Testis (tissue), 2 donors: ENCODE data around the gene LIPK.
"Not testable (repeated sequence)": the region's sequence is repeated elsewhere in the genome, so short reads cannot be mapped to it uniquely, and the experiment has no call there.

Source experiments
- POLR2A ChIP-seq: fragments of 450-650 bp; IDR thresholded peaks from one replicate; pipeline ENCODE4 v1.6.1; 2017; ENCODE audit warnings: antibody characterized with exemption, mild to moderate bottlenecking, moderate library complexity
- TF ChIP-seq, protein P1 (sequence below), 3 experiments: fragments of 450-650 bp in 2 of 3; fragments of 200-600 bp in 1 of 3; sonication (generic) in 1 of 3; IDR thresholded peaks; one replicate each; pipeline ENCODE4 v1.5.1; 2016 to 2019; ENCODE audit warnings: antibody characterized with exemption in 3 of 3, mild to moderate bottlenecking in 2 of 3, moderate library complexity in 1 of 3

DNA sequence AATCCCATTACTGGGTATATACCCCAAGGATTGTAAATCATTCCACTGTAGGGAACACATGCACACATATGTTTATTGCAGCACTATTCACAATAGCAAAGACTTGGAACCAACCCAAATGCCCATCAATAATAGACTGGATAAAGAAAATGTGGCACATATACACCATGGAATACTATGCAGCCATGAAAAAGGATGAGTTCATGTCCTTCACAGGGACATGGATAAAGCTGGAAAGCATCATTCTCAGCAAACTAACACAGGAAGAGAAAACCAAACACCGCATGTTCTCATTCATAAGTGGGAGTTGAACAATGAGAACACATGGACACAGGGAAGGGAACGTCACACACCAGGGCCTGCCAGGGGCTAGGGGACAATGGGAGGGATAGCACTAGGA is 42.9 kb upstream of the LIPK start:
- not testable (repeated sequence) for TF ChIP-seq POLR2A
- TF ChIP-seq, protein P1, sequence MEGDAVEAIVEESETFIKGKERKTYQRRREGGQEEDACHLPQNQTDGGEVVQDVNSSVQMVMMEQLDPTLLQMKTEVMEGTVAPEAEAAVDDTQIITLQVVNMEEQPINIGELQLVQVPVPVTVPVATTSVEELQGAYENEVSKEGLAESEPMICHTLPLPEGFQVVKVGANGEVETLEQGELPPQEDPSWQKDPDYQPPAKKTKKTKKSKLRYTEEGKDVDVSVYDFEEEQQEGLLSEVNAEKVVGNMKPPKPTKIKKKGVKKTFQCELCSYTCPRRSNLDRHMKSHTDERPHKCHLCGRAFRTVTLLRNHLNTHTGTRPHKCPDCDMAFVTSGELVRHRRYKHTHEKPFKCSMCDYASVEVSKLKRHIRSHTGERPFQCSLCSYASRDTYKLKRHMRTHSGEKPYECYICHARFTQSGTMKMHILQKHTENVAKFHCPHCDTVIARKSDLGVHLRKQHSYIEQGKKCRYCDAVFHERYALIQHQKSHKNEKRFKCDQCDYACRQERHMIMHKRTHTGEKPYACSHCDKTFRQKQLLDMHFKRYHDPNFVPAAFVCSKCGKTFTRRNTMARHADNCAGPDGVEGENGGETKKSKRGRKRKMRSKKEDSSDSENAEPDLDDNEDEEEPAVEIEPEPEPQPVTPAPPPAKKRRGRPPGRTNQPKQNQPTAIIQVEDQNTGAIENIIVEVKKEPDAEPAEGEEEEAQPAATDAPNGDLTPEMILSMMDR (IDR thresholded peaks at IDR 0.05) = not testable (repeated sequence)
